ENCODE data around the gene PGA4. TPM values are rescaled to one million over a fixed set of nuclear protein-coding genes. Genes with fewer than 3 reads are reported as not detected.

Gene PGA4
- total and polyA plus RNA-seq, 7 experiments from 2014 or later = 1.9 TPM; not detected in 6

GRCh38 chr11:61189933-61190332, 32.2 kb upstream of the PGA4 start:
- ATAC-seq = no peak
- peaks cover 0 to 18% (median 5%) of the 10 kb centered on the region in 5 donors for H3K27me3 Mint-ChIP-seq
- Histone ChIP-seq H3K27ac (ENCODE audit: low read depth, low read length) (no peak overlapping the region), H3K27me3 (ENCODE audit: control insufficient read depth in 2 of 2, insufficient read depth in 2 of 2, low read length in 2 of 2) (no peaks in the 10 kb centered on the region), H3K4me1 (ENCODE audit: control insufficient read depth in 2 of 2, insufficient read depth in 2 of 2, low read length in 2 of 2) (no peaks in the 10 kb centered on the region), H3K4me3 (ENCODE audit: low read length) (no peak overlapping the region), H3K9me3 (ENCODE audit: control insufficient read depth in 2 of 3, low read length in 3 of 3) (no peaks in the 10 kb centered on the region), H3K36me3 (ENCODE audit: control insufficient read depth in 2 of 3, insufficient read depth in 3 of 3, low read length in 3 of 3) (no peaks in the 10 kb centered on the region)
- no peaks in the 10 kb centered on the region for H3K9me3 Mint-ChIP-seq
- H3K4me3 Mint-ChIP-seq = no peak overlapping the region
- intact Hi-C loops (cut with micrococcal nuclease) = loop anchor here (5.0 kb wide), 3 partner anchors 163 to 197 kb away; no protein-coding TSS in a partner anchor
- no peak overlapping the region for H3K27ac Mint-ChIP-seq
- peaks cover 0 to 5% (median 0%) of the 10 kb centered on the region in 7 donors for H3K4me1 Mint-ChIP-seq
- ChIA-PET CTCF (interaction anchor here (4.6 kb wide), 1 partner anchor 360 kb away, joined by 60 read pairs; no protein-coding TSS in a partner anchor), POLR2A (interaction anchor here (1.0 kb wide), 1 partner anchor 10 kb away, joined by 3 read pairs; no protein-coding TSS in a partner anchor)
- no peak for DNase-seq
- H3K36me3 Mint-ChIP-seq = no peaks in the 10 kb centered on the region

GRCh38 chr11:61193596-61193995, 28.6 kb upstream of the PGA4 start:
- H3K27ac Mint-ChIP-seq = no peak overlapping the region
- no peaks in the 10 kb centered on the region for H3K36me3 Mint-ChIP-seq
- H3K4me3 Mint-ChIP-seq = no peak overlapping the region
- H3K4me1 Mint-ChIP-seq = peaks cover 0 to 4% (median 0%) of the 10 kb centered on the region in 7 donors
- no peaks in the 10 kb centered on the region for H3K9me3 Mint-ChIP-seq
- Histone ChIP-seq H3K27ac (ENCODE audit: low read depth, low read length) (no peak overlapping the region), H3K9me3 (ENCODE audit: control insufficient read depth in 2 of 3, low read length in 3 of 3) (no peaks in the 10 kb centered on the region), H3K36me3 (ENCODE audit: control insufficient read depth in 2 of 3, insufficient read depth in 3 of 3, low read length in 3 of 3) (no peaks in the 10 kb centered on the region), H3K27me3 (ENCODE audit: control insufficient read depth in 2 of 2, insufficient read depth in 2 of 2, low read length in 2 of 2) (no peaks in the 10 kb centered on the region), H3K4me3 (ENCODE audit: low read length) (no peak overlapping the region), H3K4me1 (ENCODE audit: control insufficient read depth in 2 of 2, insufficient read depth in 2 of 2, low read length in 2 of 2) (no peaks in the 10 kb centered on the region)
- POLR2A ChIA-PET = no interaction called here
- H3K27me3 Mint-ChIP-seq = peaks cover 0 to 22% (median 6%) of the 10 kb centered on the region in 5 donors
- DNase-seq (no peak), ATAC-seq (no peak)
- intact Hi-C loops (cut with micrococcal nuclease) = loop anchor here in 1 of 2 donors (5.0 kb wide), 1 partner anchor 194 kb away; no protein-coding TSS in a partner anchor
- CTCF ChIA-PET = no interaction called here

DNA sequence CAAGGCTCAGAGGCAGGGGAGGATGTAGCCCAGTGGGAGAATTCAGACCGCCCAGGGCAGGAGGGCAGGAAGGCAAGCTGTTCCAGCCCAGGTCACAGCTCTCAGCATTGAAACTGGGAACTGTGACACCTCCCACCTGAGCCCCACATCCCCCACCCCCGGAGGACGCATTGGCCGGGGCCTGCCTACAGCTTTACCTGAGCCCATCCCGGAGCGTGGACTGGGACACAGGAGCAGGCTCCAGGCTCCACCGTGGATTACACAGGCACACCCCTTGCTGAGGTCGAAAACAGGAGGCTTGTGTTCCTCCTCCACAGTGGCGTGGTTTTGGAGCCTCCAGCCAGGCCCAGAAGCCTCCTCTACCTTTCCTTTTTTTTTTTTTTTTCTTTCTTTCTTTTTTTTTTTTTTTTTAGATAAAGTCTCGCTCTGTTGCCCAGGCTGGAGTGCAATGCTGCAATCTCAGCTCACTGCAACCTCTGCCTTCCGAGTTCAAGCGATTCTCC, 27.9 kb upstream of the PGA4 start:
- no peaks in the 10 kb centered on the region for H3K9me3 ChIP-seq (ENCODE audit: control insufficient read depth in 2 of 3, low read length in 3 of 3)
- no peaks in the 10 kb centered on the region for H3K36me3 ChIP-seq (ENCODE audit: control insufficient read depth in 2 of 3, insufficient read depth in 3 of 3, low read length in 3 of 3)
- Mint-ChIP-seq H3K27me3 (peaks cover 0 to 24% (median 6%) of the 10 kb centered on the region in 5 donors), H3K36me3 (no peaks in the 10 kb centered on the region), H3K4me1 (peaks cover 0 to 4% (median 0%) of the 10 kb centered on the region in 7 donors), H3K27ac (no peak overlapping the region), H3K4me3 (no peak overlapping the region), H3K9me3 (peaks cover 0 to 4% (median 0%) of the 10 kb centered on the region in 11 donors)
- POLR2A ChIA-PET = no interaction called here
- no peak overlapping the region for H3K27ac ChIP-seq (ENCODE audit: low read depth, low read length)
- intact Hi-C loops (cut with micrococcal nuclease) = loop anchor here in 1 of 2 donors (5.0 kb wide), 1 partner anchor 193 kb away; no protein-coding TSS in a partner anchor
- ATAC-seq (no peak), DNase-seq (no peak)
- no peaks in the 10 kb centered on the region for H3K27me3 ChIP-seq (ENCODE audit: control insufficient read depth in 2 of 2, insufficient read depth in 2 of 2, low read length in 2 of 2)
- H3K4me1 ChIP-seq (ENCODE audit: control insufficient read depth in 2 of 2, insufficient read depth in 2 of 2, low read length in 2 of 2) = no peaks in the 10 kb centered on the region
- CTCF ChIA-PET = no interaction called here
- no peak overlapping the region for H3K4me3 ChIP-seq (ENCODE audit: low read length)

DNA sequence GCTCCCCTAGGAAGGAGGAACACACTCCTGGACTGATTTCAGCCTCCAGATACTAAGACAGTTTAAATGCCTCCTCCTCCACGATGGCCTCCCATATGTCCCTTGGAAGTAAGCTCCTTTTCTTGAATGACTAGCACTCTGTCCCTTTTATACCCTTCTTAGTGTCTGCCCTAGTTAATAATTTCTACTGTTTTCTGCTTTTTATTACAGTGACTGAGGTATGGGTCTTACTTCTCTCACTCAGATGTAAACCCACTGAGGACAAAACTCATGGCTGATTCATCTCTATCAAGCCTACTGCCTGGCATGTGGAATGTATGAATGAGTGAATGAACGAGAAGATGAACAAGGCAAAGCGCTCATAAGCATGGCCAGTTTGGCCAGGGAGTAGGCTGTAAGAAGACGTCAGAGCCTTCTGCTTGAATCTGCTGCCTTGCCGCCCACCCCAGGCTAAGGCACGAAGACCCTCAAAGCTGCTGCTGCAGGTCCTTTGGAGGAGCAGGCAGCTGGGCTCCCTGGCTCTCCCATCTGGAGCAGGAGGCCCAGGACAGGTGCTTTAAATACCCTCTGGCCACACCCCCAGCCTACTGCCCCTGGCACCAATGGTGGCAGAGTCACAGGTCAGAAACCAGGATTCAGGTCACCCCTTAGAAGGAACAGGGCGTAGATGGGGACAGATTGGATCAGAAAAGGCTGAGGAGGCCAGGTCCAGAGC, 27.0 kb upstream of the PGA4 start:
- no peak overlapping the region for H3K4me3 ChIP-seq (ENCODE audit: low read length)
- no peak overlapping the region for H3K27ac ChIP-seq (ENCODE audit: low read depth, low read length)
- H3K4me1 ChIP-seq (ENCODE audit: control insufficient read depth in 2 of 2, insufficient read depth in 2 of 2, low read length in 2 of 2) = no peaks in the 10 kb centered on the region
- Mint-ChIP-seq H3K27ac (no peak overlapping the region), H3K4me3 (no peak overlapping the region), H3K4me1 (peaks cover 0 to 4% (median 0%) of the 10 kb centered on the region in 7 donors), H3K9me3 (peaks cover 0 to 6% (median 0%) of the 10 kb centered on the region in 11 donors), H3K36me3 (no peaks in the 10 kb centered on the region), H3K27me3 (peaks cover 0 to 22% (median 6%) of the 10 kb centered on the region in 5 donors)
- H3K36me3 ChIP-seq (ENCODE audit: control insufficient read depth in 2 of 3, insufficient read depth in 3 of 3, low read length in 3 of 3) = no peaks in the 10 kb centered on the region
- DNase-seq (no peak), ATAC-seq (no peak)
- H3K27me3 ChIP-seq (ENCODE audit: control insufficient read depth in 2 of 2, insufficient read depth in 2 of 2, low read length in 2 of 2) = no peaks in the 10 kb centered on the region
- no peaks in the 10 kb centered on the region for H3K9me3 ChIP-seq (ENCODE audit: control insufficient read depth in 2 of 3, low read length in 3 of 3)
- CTCF ChIA-PET = interaction anchor here (1.1 to 1.3 kb wide), 2 partner anchors 7 to 364 kb away, joined by 3 read pairs; no protein-coding TSS in a partner anchor
- POLR2A ChIA-PET = no interaction called here
- intact Hi-C loops (cut with micrococcal nuclease) = loop anchor here in 1 of 2 donors (5.0 kb wide), 1 partner anchor 192 kb away; no protein-coding TSS in a partner anchor

DNA sequence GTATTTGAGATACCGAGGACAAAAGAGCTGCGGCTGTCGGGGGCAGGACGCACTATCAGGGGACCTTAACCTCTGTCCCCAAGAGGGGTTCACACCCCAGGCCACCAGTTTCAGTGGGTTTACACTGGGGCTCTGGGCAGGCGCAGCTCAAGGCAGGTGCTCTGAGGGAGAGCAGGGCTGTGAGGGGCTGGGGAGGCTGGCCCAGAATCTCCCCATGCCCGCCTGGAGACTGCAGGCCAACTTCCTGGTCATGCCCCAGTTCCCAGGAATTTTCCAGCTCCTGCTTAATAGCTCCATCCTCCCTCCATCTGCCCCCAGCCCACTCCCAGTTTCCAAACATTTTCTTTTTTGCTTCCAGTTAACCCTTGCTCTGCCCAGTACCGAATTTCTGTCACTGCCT, 26.4 kb upstream of the PGA4 start:
- no peaks in the 10 kb centered on the region for H3K4me1 ChIP-seq (ENCODE audit: control insufficient read depth in 2 of 2, insufficient read depth in 2 of 2, low read length in 2 of 2)
- no peak for ATAC-seq
- no peak overlapping the region for H3K4me3 ChIP-seq (ENCODE audit: low read length)
- Mint-ChIP-seq H3K27me3 (peaks cover 0 to 25% (median 6%) of the 10 kb centered on the region in 5 donors), H3K36me3 (no peaks in the 10 kb centered on the region), H3K4me3 (no peak overlapping the region), H3K9me3 (peaks cover 0 to 6% (median 0%) of the 10 kb centered on the region in 11 donors), H3K27ac (no peak overlapping the region), H3K4me1 (peaks cover 0 to 4% (median 0%) of the 10 kb centered on the region in 7 donors)
- H3K27ac ChIP-seq (ENCODE audit: low read depth, low read length) = no peak overlapping the region
- no peaks in the 10 kb centered on the region for H3K36me3 ChIP-seq (ENCODE audit: control insufficient read depth in 2 of 3, insufficient read depth in 3 of 3, low read length in 3 of 3)
- DNase-seq = no peak
- CTCF ChIA-PET = interaction anchor here (1.1 to 1.3 kb wide), 2 partner anchors 8 to 365 kb away, joined by 3 read pairs; no protein-coding TSS in a partner anchor
- no peaks in the 10 kb centered on the region for H3K9me3 ChIP-seq (ENCODE audit: control insufficient read depth in 2 of 3, low read length in 3 of 3)
- POLR2A ChIA-PET = no interaction called here
- H3K27me3 ChIP-seq (ENCODE audit: control insufficient read depth in 2 of 2, insufficient read depth in 2 of 2, low read length in 2 of 2) = no peaks in the 10 kb centered on the region
- intact Hi-C loops (cut with micrococcal nuclease) = no loop called here

DNA sequence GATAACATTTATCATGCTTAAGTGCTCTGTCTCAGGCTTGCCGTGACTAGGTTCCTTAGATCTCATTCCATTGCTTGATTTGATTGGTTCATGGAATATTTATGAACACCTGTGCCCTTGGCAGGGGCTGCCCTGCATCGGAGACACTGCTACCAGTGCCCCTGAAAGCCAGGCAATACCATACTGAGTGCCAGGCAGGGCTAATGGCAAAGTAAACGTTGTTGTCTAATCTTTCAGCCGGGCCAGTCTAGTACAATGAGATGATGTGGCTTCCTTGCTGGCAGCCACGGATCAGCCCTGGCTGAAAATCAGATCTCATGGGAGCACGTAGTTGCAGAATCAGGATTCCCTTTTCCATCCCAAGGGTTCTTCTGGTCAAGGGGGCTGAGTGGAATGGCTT, 23.8 kb upstream of the PGA4 start:
- H3K27me3 ChIP-seq (ENCODE audit: control insufficient read depth in 2 of 2, insufficient read depth in 2 of 2, low read length in 2 of 2) = no peaks in the 10 kb centered on the region
- CTCF ChIA-PET = no interaction called here
- no peaks in the 10 kb centered on the region for H3K4me1 ChIP-seq (ENCODE audit: control insufficient read depth in 2 of 2, insufficient read depth in 2 of 2, low read length in 2 of 2)
- peaks cover 0 to 6% (median 0%) of the 10 kb centered on the region in 11 donors for H3K9me3 Mint-ChIP-seq
- intact Hi-C loops (cut with micrococcal nuclease) = no loop called here
- H3K4me3 ChIP-seq (ENCODE audit: low read length) = no peak overlapping the region
- H3K27ac Mint-ChIP-seq = no peak overlapping the region
- POLR2A ChIA-PET = no interaction called here
- H3K36me3 Mint-ChIP-seq = no peaks in the 10 kb centered on the region
- DNase-seq (no peak), ATAC-seq (no peak)
- no peak overlapping the region for H3K4me3 Mint-ChIP-seq
- no peak overlapping the region for H3K27ac ChIP-seq (ENCODE audit: low read depth, low read length)
- H3K4me1 Mint-ChIP-seq = peaks cover 0 to 4% (median 0%) of the 10 kb centered on the region in 7 donors
- no peaks in the 10 kb centered on the region for H3K9me3 ChIP-seq (ENCODE audit: control insufficient read depth in 2 of 3, low read length in 3 of 3)
- peaks cover 0 to 22% (median 14%) of the 10 kb centered on the region in 5 donors for H3K27me3 Mint-ChIP-seq
- H3K36me3 ChIP-seq (ENCODE audit: control insufficient read depth in 2 of 3, insufficient read depth in 3 of 3, low read length in 3 of 3) = no peaks in the 10 kb centered on the region
